NCI-H2029 (cell line): Measurements from ENCODE around the gene TNFSF15.

Experiments used
- DNase-seq: peaks from one replicate; lab custom pipeline; 2025; lab: John Stamatoyannopoulos, UW

Gene TNFSF15

DNA sequence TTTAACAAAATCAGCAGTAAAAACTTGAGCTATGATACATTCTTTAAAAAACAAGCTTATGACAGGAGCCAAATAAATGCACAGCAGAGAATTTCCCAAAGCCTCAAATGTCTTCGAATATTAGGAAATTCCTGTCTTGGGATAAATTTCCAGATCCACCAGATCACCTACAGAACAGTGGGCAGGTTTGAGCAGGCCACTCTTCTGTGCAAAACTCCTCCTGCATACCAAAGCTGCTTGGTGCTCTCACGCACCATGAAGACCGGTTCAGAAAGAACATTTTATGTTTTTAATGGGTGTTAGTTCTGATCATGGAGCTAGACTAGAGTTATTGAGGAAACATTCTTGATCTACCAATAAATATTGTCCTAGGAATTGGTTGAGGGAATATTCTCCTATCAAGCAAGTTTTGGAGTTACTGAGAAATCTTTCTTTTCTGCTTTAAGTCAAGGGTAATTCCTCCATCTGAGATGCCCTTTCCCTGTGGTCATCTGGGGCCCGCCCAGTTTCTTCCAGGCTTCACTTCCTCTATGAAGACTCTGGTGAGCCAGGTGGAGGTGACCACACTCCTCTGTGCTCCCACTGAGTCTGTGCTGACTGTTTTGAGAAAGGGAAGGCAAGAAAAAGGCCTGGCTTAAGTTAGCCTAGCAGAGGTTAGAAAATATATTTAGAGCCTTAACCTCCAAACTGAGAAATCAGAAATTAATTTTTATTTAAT is 17.9 kb downstream of the TNFSF15 start:
- no peak for DNase-seq

DNA sequence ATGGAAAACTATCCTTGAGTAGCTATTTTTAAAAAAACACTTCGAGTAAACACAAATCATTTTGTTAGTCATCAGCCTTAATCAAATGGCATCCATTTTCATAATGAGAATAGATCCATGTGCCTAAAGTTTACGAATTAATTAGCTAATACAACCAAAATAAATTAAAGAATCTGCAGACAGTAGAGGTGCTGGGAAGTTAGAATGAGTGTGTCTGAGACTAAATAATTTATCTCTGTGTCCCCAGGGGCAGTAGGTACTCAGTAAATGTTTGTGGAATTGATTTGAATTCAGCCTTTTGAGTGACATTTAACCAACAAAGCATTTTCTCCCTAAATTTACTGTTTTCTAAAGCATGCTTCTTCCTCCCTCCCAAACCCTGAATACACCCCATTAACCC is 18.6 kb downstream of the TNFSF15 start:
- DNase-seq = no peak

DNA sequence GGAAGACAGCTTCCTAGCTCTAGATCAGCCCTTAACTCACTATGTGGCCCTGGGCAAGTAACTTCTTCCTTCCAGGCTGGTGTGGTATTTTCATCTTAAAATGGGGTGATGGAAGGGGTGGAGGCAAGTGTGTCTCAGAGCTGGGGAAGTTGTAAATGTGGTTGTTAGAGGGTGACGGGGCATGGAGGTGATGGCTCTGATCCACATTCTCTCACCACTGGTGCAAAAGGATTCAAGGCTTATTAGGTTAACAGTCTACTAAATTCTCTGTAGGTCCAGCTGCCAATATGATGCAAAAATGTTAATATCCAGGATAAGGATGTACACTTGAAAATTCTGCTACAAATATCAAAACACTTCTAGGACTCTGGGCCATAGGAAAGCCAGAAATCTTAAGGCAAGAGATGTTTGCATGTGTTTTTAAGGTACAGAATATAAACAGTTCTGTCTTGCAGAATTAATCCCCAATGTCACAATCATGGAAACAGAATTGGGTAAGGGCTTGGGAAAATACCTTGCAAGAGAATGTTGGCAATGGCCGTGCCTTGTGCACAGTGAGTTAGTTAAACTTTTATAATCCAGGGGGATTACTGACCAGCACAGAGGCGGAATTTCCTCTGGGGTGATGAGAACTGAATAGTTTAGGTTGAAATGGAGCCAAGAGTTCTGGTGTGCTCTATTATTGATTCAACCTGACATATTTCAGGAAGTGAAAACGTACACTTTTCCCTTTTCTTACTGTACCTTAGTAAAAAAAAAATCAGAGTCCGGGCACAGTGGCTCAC is 19.8 kb downstream of the TNFSF15 start:
- DNase-seq = no peak

DNA sequence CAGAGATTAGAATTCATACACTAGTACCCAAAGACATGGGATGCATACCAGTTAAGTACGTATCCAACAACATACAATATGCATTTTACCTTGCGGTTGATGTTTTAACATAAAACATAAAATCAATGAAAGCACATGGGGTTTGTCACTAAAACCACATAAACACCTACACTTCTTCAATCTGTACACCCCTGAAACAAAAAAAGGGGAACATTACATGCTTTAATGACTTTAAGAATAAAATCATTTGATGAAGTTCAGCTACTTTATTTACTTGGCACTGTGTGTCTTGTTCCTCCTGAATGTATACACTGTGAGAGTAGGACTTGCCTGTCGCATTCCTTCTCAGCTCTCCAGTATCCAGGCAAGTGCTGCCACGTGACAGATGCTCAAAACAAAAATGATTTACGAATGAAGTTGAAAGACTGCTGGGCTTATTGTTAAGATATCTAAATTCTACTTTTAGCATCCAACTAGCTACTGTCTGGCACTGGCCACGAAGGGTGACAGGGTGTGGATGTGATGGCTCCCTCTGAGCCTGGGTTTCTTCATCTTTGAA is 21.0 kb downstream of the TNFSF15 start:
- DNase-seq = no peak

DNA sequence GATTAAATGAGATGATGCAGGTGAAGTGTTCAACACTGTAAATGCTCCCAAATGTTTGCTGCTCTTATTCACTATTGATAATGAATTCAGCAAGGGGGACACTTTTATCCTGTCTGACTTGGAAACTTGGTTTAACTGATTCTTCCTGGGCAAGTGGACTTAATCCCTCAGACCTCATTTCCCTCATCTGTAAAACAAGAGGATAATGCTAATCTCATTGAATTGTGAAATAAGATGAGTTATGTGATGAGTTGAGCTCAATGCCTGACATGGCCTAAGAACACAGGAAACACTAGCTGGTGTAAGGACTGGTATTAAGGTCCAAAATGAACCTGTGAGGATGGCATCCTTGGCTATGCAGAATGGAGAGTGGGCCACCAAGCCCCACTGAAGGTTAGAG is 23.3 kb downstream of the TNFSF15 start:
- no peak for DNase-seq

DNA sequence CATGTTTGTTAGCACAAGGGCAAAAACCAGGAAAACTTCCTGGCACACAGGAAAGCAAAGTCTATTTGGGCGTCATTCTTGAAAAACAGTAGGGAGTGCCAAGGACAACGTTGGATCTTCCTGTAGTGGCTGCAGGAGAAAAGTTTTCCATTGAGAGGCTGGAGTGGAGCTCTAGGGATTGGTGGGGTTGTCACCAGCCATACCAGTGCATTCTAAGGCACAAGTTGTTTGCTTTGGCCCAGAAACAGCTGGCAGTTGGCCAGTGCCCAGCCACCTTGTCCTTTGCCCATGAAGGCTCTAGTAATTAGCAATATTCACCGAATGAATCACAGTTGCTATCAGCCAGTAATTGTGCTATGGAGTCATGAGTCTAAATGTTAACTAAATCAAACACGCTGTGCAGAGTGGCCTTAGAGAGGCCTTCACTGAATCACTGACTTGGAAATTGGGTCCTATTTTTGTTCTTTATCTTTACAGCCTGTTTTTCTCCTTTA is 26.4 kb downstream of the TNFSF15 start:
- DNase-seq = peak; percentile 85

DNA sequence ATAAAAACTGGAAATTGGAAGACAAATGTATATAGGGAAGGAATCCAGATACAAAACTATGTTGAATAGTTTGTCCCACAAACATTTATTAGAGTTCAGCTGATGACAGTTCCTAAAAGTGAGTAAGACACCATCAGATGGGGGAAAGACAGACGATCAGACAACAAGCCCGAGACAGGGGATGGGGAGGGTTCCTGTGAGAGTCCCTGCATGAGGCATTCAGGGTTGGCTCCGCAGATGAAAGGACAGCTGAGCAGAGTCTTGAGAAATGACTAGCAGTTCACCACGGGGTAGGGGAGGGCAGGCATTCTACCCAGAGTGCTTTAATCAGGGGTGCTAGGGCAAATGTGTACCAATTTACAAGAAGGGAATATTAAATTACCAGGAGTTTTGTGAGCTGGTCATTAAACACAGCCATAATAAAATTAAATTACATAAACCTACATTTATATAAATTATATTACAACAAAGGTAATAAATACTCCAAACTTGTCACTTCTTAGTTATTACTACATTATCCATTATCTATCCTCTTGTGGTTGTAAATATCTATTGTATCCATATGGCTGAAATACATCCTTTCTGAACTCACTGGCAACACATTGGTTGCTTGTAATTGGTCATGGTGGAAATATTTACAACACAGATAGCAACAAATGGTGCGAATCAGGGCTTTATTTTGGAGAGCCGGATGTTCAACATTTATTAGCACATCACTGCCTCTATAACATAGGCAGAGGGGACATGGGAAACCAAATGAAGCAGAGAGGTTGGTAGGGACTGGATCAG is 27.8 kb downstream of the TNFSF15 start:
- DNase-seq = no peak

DNA sequence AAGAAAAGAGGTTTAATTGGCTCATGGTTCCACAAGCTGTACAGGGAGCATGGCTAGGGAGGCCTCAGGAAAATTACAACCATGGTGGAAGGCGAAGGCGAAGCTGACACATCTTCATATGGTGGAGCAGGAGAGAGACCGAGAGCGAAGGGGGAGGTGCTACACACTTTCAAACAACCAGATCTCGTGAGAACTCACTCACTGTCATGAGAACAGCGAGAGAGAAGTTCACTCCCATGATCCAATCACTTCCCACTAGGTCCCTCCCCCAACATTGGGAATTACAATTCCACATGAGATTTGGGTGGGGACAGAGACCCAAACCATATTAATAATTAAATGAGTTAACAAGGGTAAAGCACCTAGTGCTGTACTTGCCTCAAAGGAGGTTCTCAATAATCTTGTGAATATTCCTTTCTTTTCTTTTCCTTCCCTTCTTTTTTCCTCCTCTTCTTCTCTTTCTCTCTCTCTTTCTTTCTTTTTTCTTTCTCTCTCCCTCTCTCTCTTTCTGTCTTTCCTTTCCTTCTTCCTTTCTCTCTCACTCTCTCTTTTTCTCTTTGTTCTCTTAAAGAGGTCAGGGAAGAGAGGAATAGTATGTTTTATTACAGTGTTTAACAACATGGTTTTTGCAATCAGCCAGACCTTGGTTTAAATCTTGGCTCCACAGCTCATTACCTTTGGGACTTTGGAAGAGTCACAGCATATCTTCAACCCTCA is 29.0 kb downstream of the TNFSF15 start:
- no peak for DNase-seq

DNA sequence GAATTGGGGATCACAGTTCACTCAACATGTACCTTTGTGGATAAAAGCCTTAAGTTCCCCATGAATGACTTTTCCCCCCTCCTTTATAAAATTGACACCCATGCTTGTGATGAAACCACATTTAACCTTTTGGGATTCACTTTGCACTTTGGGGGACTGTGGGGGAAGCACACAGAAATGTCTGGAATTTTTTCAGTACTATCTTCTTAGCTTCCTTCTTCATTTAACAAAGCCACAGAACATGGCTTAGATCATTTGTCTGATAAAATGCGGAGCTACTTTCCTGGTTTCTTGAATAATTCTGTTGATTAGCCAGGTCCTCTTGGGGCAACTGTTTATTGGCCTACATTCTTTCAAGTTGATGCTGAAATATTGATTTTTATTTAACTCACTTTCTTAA is 29.9 kb downstream of the TNFSF15 start:
- DNase-seq = no peak

DNA sequence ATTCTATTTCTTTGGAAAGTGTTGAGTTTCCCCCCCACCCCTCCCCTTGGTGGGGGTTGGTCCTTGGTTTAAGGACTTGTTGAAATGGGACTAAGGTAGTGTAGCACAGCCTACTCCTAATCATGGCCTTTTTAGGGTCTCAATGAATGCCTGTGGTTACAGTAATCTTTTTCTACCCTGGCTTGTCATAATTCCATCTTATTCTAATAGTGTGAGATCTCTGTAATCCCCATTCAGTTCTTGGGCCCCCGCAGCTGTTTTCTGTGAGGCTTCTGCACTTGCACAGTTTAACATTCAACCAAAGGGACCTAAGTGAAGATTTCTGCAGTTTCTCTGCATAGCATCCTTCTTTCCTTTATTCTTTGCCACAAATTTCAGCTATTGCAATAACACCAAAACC is 30.7 kb downstream of the TNFSF15 start:
- no peak for DNase-seq

DNA sequence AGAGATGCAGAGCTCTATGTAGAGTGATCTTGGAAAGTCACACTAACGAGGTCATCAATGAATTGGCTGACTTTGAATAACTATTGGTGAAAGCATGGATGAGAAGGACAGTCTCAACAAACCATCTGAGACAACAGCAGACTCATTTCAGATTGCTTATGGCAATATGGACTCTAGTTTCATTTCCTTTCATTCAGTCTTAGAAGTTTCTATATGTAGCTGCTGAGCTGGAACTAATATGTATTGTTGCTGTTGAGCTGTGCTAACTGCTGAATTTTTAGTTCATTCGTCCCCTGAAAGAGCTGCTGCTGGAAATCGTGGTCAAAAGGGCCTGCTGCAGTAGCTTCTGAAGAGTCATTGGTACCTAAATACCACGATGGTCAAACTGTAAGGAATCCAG is 31.3 kb downstream of the TNFSF15 start:
- no peak for DNase-seq

DNA sequence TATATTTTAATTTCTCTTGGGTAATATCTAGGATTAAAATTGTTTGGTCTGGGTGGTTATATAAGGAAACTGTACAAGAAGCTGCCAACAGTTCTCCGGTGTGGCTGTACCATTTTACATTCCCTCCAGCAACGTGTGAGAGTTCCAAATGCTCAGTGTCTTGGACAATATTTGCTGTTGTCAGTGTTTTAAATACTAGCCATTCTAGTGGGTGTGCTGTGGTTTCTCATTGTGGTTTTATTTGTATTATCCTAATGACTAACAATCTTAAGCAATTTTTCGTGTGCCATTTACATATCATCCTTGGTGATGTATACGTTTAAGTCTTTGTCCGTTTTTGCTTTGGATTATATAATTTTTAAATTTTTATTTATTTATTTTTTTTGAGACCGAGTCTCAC is 34.0 kb downstream of the TNFSF15 start:
- DNase-seq = no peak

DNA sequence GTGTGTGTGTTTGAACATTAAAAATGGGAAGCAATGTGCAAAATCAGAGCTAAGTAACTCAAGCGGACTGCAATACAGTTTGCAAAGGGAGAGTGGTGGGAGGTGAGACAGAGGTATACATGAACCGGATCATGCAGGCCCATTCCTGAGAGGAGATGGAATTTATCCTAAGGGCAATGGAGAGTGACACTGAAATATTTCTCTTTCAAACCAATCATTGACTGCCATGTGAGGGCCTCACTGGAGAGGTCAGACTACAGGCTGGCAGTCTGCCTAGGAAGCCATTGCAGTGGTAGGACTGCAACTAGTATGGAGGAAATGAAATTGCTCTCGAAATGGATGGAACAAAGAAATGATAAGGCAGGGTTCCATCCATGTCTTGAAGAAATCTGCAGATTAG is 34.8 kb downstream of the TNFSF15 start:
- no peak for DNase-seq

DNA sequence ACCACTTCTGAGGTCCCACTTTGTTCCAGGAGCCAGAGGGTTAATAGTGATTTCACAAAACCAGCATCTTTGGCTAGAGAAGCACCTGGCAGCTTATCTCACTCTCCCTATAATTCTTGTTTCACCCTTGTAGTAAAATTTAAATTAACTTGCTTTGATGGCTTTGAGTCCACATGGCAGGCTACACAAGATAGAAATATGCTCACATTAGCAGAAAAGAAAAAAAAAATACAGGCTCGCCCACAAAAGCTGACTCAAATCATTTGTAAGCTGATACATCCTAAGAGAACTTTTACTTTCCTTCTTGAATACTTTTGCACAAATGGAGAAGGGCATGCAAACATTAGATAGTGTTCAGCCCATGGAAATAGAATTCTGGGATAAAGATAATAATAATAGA is 36.2 kb downstream of the TNFSF15 start:
- DNase-seq = no peak

DNA sequence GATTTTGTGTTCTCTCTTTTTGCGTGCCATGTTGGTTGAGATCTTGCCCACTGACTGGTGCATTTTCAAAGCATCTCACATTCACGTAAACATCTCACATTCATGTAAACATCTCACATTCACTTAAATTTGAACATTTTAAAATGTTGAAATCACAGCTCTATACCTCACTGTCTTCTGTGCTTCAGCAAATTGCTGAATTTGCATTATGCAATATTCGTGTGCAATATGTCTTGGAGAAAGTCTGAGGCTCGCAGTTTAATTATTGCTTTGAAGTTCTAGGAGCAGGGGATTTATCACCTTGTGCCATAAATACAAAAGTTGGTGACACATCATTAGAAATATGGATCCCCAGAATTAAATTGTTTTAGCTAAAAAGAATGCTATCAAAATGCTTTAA is 42.6 kb downstream of the TNFSF15 start:
- DNase-seq = no peak

DNA sequence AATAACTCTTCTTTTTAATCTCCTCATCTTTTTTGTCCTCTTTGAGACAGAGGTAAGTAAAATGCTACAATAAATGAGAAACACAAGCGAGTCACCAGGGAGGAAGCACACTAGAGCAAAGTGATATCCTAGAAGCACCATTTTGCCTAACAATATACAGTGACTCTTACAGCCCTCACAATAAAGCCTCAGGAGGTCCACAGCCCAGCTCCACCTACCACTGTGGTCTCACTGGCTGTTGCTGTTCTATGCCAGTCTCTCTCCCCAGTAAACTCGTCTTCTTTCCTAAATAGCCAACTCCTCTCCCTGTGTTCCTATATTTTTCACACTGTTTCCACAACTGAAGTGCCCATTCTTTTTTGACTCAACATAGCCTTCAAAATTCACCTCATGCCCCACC is 44.3 kb downstream of the TNFSF15 start:
- DNase-seq = no peak

DNA sequence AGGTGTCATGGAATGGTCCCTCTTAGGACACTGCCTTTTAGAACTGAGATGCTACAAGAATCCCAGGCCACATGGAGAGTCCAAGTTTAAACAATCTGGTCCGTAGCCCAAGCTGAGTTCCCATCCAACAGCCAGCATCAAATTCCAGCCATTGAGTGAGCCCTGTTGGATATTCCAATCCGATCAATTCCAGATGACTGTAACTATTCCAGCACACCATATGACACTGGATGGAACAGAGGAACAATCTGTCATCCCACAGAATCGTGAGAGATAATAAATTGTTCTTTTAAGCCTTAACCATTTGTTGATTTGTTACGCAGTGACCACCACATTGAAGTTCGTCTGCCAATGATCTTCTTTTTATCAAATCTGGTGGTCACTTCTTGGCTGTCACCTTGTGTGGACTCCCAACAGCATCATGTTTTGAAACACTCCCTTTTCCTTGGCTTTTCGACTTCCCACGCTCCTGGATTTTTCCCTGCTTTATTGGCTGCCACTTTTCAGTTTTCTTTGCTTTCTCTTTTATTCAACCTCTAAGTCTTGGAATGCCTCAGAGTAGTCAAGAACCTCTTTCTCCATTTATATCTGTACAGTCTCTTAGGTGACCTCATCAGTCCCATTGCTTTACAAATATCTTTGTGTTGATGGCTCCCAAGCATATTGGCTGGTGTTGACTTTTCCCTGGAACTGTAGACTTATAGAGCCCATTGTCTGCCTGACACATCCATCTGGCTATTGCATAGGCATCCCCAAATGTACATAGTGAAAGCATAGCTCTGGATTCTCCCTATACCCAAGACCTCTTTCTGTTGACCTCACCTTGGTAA is 46.1 kb downstream of the TNFSF15 start:
- no peak for DNase-seq

DNA sequence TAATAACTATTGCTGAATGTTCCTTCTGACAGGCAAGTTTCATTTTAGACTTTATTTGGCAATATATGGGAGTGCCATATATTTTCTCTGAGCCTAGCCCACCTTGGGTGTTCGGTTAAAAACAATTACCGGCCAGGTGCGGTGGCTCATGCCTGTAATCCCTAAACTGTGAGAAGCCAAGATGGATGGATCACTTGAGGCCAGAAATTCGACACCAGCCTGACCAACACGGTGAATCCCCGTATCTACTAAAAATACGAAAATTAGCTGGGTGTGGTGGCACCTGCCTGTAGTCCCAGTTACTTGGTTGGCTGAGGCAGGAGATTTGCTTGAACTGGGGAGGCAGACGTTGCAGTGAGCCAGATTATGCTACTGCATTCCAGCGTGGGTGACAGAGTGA is 47.9 kb downstream of the TNFSF15 start:
- DNase-seq = no peak

DNA sequence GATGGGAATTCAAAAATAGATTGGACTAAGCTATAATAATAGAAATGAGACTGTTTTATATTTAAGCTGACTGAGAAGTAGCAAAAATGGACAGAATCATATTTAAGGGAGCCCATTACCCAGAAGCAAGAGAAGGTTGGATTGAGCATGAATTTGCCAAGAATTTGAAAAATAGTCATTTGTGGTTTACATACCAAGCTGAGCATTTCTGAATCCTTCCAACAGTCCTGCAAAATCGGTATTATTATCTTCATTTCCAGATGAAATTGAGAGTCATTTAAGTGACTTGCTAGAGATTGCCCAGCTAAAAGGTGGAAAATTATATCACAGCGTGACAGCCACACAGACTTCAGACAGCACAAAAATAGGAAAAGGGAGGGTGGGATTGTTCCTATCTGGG is 48.4 kb downstream of the TNFSF15 start:
- DNase-seq = no peak

DNA sequence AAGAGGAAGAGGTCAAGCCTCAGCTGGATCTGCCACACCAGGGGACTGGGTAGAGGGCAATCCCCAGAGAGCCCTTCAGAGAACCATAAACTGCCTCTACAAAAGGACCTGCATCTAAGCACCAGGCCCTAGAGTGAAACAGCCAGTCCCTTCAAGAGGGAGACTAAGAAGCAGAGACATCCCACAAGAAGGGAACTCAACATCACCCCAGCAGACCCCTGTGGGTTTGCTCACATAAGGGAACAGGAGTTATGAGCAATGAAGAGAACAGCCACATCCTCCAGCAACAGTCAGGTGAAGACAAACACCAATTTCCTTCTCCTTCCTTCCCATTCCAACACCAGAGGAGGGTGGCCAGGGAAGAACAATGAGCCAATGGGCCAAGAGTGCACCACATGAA is 48.9 kb downstream of the TNFSF15 start:
- DNase-seq = no peak

DNA sequence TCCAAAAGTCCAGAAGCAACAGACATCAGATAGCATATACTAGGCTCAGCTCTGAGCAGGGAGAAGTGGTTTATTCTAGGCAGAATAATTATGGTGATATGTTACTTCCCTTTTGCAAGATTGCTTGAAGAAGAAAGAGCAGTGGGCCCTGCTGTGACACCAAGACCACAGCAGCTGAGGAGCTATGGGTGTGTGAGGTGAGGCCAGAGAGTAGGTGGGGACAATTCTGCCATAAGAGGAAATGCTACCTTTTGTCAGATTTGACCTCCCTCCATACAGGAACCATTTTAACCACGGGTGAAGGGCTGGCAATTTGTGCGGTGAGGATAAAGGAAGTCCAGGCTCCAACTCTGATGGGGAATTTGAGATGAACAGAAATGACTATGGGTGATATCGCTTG is 51.3 kb downstream of the TNFSF15 start:
- no peak for DNase-seq
